Esophagus squamous epithelium (tissue), 5 donors: ENCODE measurements around the gene PROS1. TPM values are rescaled to one million over a fixed set of nuclear protein-coding genes. Genes with fewer than 3 reads are reported as not detected.

Source experiments
- DNase-seq: peaks from one replicate; lab custom pipeline; 2025; lab: John Stamatoyannopoulos, UW
- H3K27ac ChIP-seq, 4 donors: fragments of 200-600 bp; sonication (generic); one replicate each; pipeline ENCODE4 v1.5.1; 2016 to 2019; ENCODE audit warnings: mild to moderate bottlenecking in 1 of 4
- H3K27me3 ChIP-seq, 4 donors: fragments of 200-600 bp; sonication (generic); 1 replicate in 3 of 4; 2 replicates in 1 of 4; pipeline versions ENCODE4 v1.5.1 to v1.6.0; 2017 to 2021; ENCODE audit warnings: antibody characterized with exemption in 1 of 4
- H3K36me3 ChIP-seq, 3 donors: fragments of 200-600 bp; sonication (generic); one replicate each; pipeline ENCODE4 v1.5.1; 2016 to 2019
- H3K4me1 ChIP-seq, 3 donors: fragments of 200-600 bp; sonication (generic); one replicate each; pipeline ENCODE4 v1.5.1; 2017 to 2019
- H3K4me3 ChIP-seq, 4 donors: fragments of 200-600 bp; sonication (generic); 1 replicate in 3 of 4; 2 replicates in 1 of 4; pipeline ENCODE4 v1.5.1; 2016 to 2019; ENCODE audit warnings: mild to moderate bottlenecking in 2 of 4, moderate library complexity in 1 of 4
- H3K9me3 ChIP-seq, 3 donors: fragments of 200-600 bp; sonication (generic); one replicate each; pipeline ENCODE4 v1.5.1; 2016 to 2019
- CTCF ChIP-seq, 6 experiments: fragments of 450-650 bp in 4 of 6; fragments of 200-600 bp in 2 of 6; sonication (generic) in 2 of 6; IDR thresholded peaks; one replicate each; pipeline ENCODE4 v1.5.1; 2016 to 2019; ENCODE audit warnings: antibody characterized with exemption in 6 of 6, mild to moderate bottlenecking in 4 of 6, moderate library complexity in 4 of 6
- POLR2A ChIP-seq, 4 donors: fragments of 450-650 bp; IDR thresholded peaks; one replicate each; pipeline ENCODE4 v1.6.1; 2017; ENCODE audit warnings: antibody characterized with exemption in 4 of 4, mild to moderate bottlenecking in 4 of 4, moderate library complexity in 3 of 4
- WGBS, 2 donors: methylation state at CpG; one replicate each; pipeline ENCODE4 v1.1.5; 2018; 5-methylcytosine and 5-hydroxymethylcytosine counted together
- intact Hi-C: fragments of 100-400 bp; cut with DNase I; formaldehyde crosslinking; loops from one replicate; pipeline ENCODE4 v1.15.0; 2022
- total RNA-seq, 4 donors: library from RNA; depleted of rRNA; stranded (reverse); fragments of >200 nt; gene quantifications; one replicate each; pipeline ENCODE4 v1.1.0, GENCODE V29; 2016
- donor health status: DM: yes; HTN: yes; CAD: no.

Gene PROS1
- total RNA-seq, 4 donors from 2014 or later, result 5.7 to 30.7 (median 19.1) TPM

- no peak for DNase-seq
- intact Hi-C loops, result no loop called here
- H3K4me3 ChIP-seq, result no peak overlapping the region
- 72 to 89% methylated on average over 3 of the region's 3 CpGs for WGBS, 2 donors
- no peaks in the 10 kb centered on the region for H3K9me3 ChIP-seq
- H3K36me3 ChIP-seq, result no peaks in the 10 kb centered on the region
- no peak for TF ChIP-seq CTCF (IDR thresholded peaks at IDR 0.05)
- H3K4me1 ChIP-seq, result no peaks in the 10 kb centered on the region
- H3K27ac ChIP-seq, result no peak overlapping the region
- no peaks in the 10 kb centered on the region for H3K27me3 ChIP-seq
Observed at GRCh38 chr3:94011233-94011711, 37.6 kb upstream of the PROS1 start.

GRCh38 chr3:94009608-94010007 lies 35.9 kb upstream of the PROS1 start:
- intact Hi-C loops, result loop anchor here (10.0 kb wide), 1 partner anchor 55 kb away; the partner anchor contains the start of genes DHFR2 and NSUN3
- 92 to 96% methylated on average over 2 of the region's 2 CpGs for WGBS, 2 donors
- peaks cover 0 to 4% (median 0%) of the 10 kb centered on the region in 3 donors for H3K4me1 ChIP-seq

GRCh38 chr3:94008253-94008652 lies 34.6 kb upstream of the PROS1 start:
- H3K27me3 ChIP-seq, result no peaks in the 10 kb centered on the region
- no peak for DNase-seq
- no peak overlapping the region for H3K4me3 ChIP-seq
- peaks cover 0 to 11% (median 0%) of the 10 kb centered on the region in 3 donors for H3K4me1 ChIP-seq
- no peak overlapping the region for H3K27ac ChIP-seq
- intact Hi-C loops, result loop anchor here (10.0 kb wide), 1 partner anchor 57 kb away; the partner anchor contains the start of genes DHFR2 and NSUN3
- H3K36me3 ChIP-seq, result no peaks in the 10 kb centered on the region
- no peak for TF ChIP-seq CTCF (IDR thresholded peaks at IDR 0.05)
- no peak for TF ChIP-seq POLR2A (IDR thresholded peaks at IDR 0.05)
- H3K9me3 ChIP-seq, result no peaks in the 10 kb centered on the region
- WGBS, 2 donors, result 75 to 79% methylated on average over 2 of the region's 2 CpGs

More at GRCh38 chr3:94009608-94010007, 35.9 kb upstream of the PROS1 start:
- H3K27ac ChIP-seq, result no peak overlapping the region
- H3K36me3 ChIP-seq, result no peaks in the 10 kb centered on the region
- DNase-seq, result no peak
- no peaks in the 10 kb centered on the region for H3K27me3 ChIP-seq
- TF ChIP-seq POLR2A (IDR thresholded peaks at IDR 0.05) (no peak), CTCF (IDR thresholded peaks at IDR 0.05) (no peak)
- H3K9me3 ChIP-seq, result no peaks in the 10 kb centered on the region
- H3K4me3 ChIP-seq, result no peak overlapping the region

- no peak for DNase-seq
- TF ChIP-seq CTCF (IDR thresholded peaks at IDR 0.05), result peak in 5 of 6 experiments; percentile 57 to 77 (median 69)
- no peak for TF ChIP-seq POLR2A (IDR thresholded peaks at IDR 0.05)
- 2% methylated on average over 4 of the region's 4 CpGs for WGBS, 2 donors
- Histone ChIP-seq H3K4me1 (peaks cover 0 to 17% (median 0%) of the 10 kb centered on the region in 3 donors), H3K36me3 (no peaks in the 10 kb centered on the region), H3K27me3 (no peaks in the 10 kb centered on the region), H3K4me3 (peak overlapping the region in 3 of 4 donors; percentile 20 to 46 (median 27)), H3K9me3 (no peaks in the 10 kb centered on the region), H3K27ac (peak overlapping the region in 1 of 4 donors; percentile 34)
- intact Hi-C loops, result loop anchor here (10.0 kb wide), 1 partner anchor 60 kb away; the partner anchor contains the start of genes DHFR2 and NSUN3
Observed at GRCh38 chr3:94004301-94004910, 30.7 kb upstream of the PROS1 start.

- no peaks in the 10 kb centered on the region for H3K27me3 ChIP-seq
- no peak overlapping the region for H3K27ac ChIP-seq
- intact Hi-C loops, result loop anchor here (10.0 kb wide), 1 partner anchor 63 kb away; the partner anchor contains the start of genes DHFR2 and NSUN3
- DNase-seq, result no peak
- TF ChIP-seq POLR2A (IDR thresholded peaks at IDR 0.05) (no peak), CTCF (IDR thresholded peaks at IDR 0.05) (no peak)
- H3K4me1 ChIP-seq, result peaks cover 0 to 17% (median 0%) of the 10 kb centered on the region in 3 donors
- 81 to 89% methylated on average over 3 of the region's 3 CpGs for WGBS, 2 donors
- no peaks in the 10 kb centered on the region for H3K9me3 ChIP-seq
- no peak overlapping the region for H3K4me3 ChIP-seq
- H3K36me3 ChIP-seq, result no peaks in the 10 kb centered on the region
Observed at GRCh38 chr3:94001827-94002495, 28.3 kb upstream of the PROS1 start.
